H9 (cell line): ENCODE results near the gene RHBDL1. TPM values are rescaled to one million over a fixed set of nuclear protein-coding genes. Genes with fewer than 3 reads are reported as not detected.

Experiments
- DNase-seq: peaks from one replicate; pipeline ENCODE4 v3.0.0-alpha.2; 2017
- H2AFZ ChIP-seq: one replicate; pipeline ENCODE4 v1.6.1; 2013; ENCODE audit warnings: mild to moderate bottlenecking, low read length, control low read depth, moderate library complexity
- H2AK5ac ChIP-seq: 2 replicates; pipeline ENCODE4 v1.6.1; 2013; ENCODE audit warnings: low read length, control low read depth, mixed read lengths; ENCODE audit not compliant: insufficient read length
- H2BK120ac ChIP-seq: one replicate; pipeline ENCODE4 v1.6.1; 2013; ENCODE audit warnings: low read depth, mild to moderate bottlenecking, low read length, control low read depth, inconsistent platforms; ENCODE audit not compliant: poor library complexity, severe bottlenecking
- H2BK12ac ChIP-seq: 2 replicates; pipeline ENCODE4 v1.6.1; 2013; ENCODE audit warnings: low read length, control low read depth, mixed read lengths, low read depth; ENCODE audit not compliant: insufficient read length
- H2BK15ac ChIP-seq: 2 replicates; pipeline ENCODE4 v1.6.1; 2013; ENCODE audit warnings: low read depth, low read length, control low read depth
- H2BK20ac ChIP-seq: one replicate; pipeline ENCODE4 v1.6.1; 2013; ENCODE audit warnings: low read depth, mild to moderate bottlenecking, low read length, control low read depth, inconsistent platforms; ENCODE audit not compliant: poor library complexity, severe bottlenecking
- H2BK5ac ChIP-seq: 2 replicates; pipeline ENCODE4 v1.6.1; 2013; ENCODE audit warnings: low read length, control low read depth, mixed read lengths; ENCODE audit not compliant: insufficient read length
- H3K14ac ChIP-seq: 2 replicates; pipeline ENCODE4 v1.6.1; 2013; ENCODE audit warnings: low read length, control low read depth; ENCODE audit not compliant: insufficient read depth
- H3K18ac ChIP-seq: 2 replicates; pipeline ENCODE4 v1.6.1; 2013; ENCODE audit warnings: low read depth, mild to moderate bottlenecking, mixed read lengths, low read length, control low read depth; ENCODE audit not compliant: insufficient read length
- H3K23ac ChIP-seq: 2 replicates; pipeline ENCODE4 v1.6.1; 2013; ENCODE audit warnings: low read length, control low read depth, mixed read lengths, low read depth; ENCODE audit not compliant: insufficient read length
- H3K23me2 ChIP-seq: 2 replicates; pipeline ENCODE4 v1.6.1; 2013; ENCODE audit warnings: low read depth, mild to moderate bottlenecking, mixed read lengths, low read length, control low read depth; ENCODE audit not compliant: insufficient read length, poor library complexity, severe bottlenecking
- H3K27ac ChIP-seq: 2 replicates; pipeline ENCODE4 v1.5.1; 2013; ENCODE audit warnings: low read length, control low read depth, mixed read lengths, low read depth; ENCODE audit not compliant: insufficient read length
- H3K27me3 ChIP-seq: 2 replicates; pipeline ENCODE4 v1.6.1; 2013; ENCODE audit warnings: low read length, control low read depth, inconsistent platforms; ENCODE audit not compliant: insufficient read depth
- H3K4ac ChIP-seq: 2 replicates; pipeline ENCODE4 v1.6.1; 2013; ENCODE audit warnings: low read depth, mild to moderate bottlenecking, control low read depth, inconsistent platforms, low read length, moderate library complexity
- H3K4me1 ChIP-seq: 2 replicates; pipeline ENCODE4 v1.6.1; 2013; ENCODE audit warnings: low read length, control low read depth, inconsistent platforms; ENCODE audit not compliant: insufficient read depth
- H3K4me2 ChIP-seq: 2 replicates; pipeline ENCODE4 v1.6.1; 2013; ENCODE audit warnings: low read length, control low read depth, mixed read lengths; ENCODE audit not compliant: insufficient read length, insufficient read depth
- H3K56ac ChIP-seq: 2 replicates; pipeline ENCODE4 v1.6.1; 2013; ENCODE audit warnings: low read depth, mild to moderate bottlenecking, mixed read lengths, low read length, control low read depth; ENCODE audit not compliant: insufficient read length
- H3K79me1 ChIP-seq: 2 replicates; pipeline ENCODE4 v1.6.1; 2013; ENCODE audit warnings: low read depth, mild to moderate bottlenecking, moderate library complexity, low read length, control low read depth, inconsistent platforms; ENCODE audit not compliant: insufficient read depth, poor library complexity, severe bottlenecking
- H3K79me2 ChIP-seq: 2 replicates; pipeline ENCODE4 v1.6.1; 2013; ENCODE audit warnings: low read length, control low read depth, inconsistent platforms; ENCODE audit not compliant: insufficient read depth
- H3K9ac ChIP-seq: 2 replicates; pipeline ENCODE4 v1.6.1; 2013; ENCODE audit warnings: low read length, control low read depth, mixed read lengths; ENCODE audit not compliant: insufficient read length; ENCODE audit errors: extremely low read depth
- H3K9me3 ChIP-seq: one replicate; pipeline ENCODE4 v1.6.1; 2013; ENCODE audit warnings: low read depth, low read length, inconsistent platforms; ENCODE audit not compliant: control insufficient read depth
- H3T11ph ChIP-seq: one replicate; pipeline ENCODE4 v1.6.1; 2013; ENCODE audit warnings: mild to moderate bottlenecking, low read length, control low read depth, inconsistent platforms
- H4K20me1 ChIP-seq: one replicate; pipeline ENCODE4 v1.6.1; 2013; ENCODE audit not compliant: control insufficient read depth, insufficient read length, insufficient read depth
- H4K5ac ChIP-seq: 2 replicates; pipeline ENCODE4 v1.6.1; 2013; ENCODE audit warnings: low read depth, mild to moderate bottlenecking, mixed read lengths, low read length, control low read depth; ENCODE audit not compliant: insufficient read length
- H4K8ac ChIP-seq: replicated peaks from 2 replicates; pipeline ENCODE4 v1.6.1; 2013; ENCODE audit warnings: low read length, control low read depth, mixed read lengths, low read depth; ENCODE audit not compliant: insufficient read length
- H4K91ac ChIP-seq: 2 replicates; pipeline ENCODE4 v1.6.1; 2013; ENCODE audit warnings: low read depth, mild to moderate bottlenecking, moderate library complexity, mixed read lengths, low read length, control low read depth; ENCODE audit not compliant: insufficient read length
- H3K27ac Mint-ChIP-seq, 3 experiments: 2 replicates in 2 of 3; 3 replicates in 1 of 3; pipeline ENCODE4 v1.8.0; 2020 to 2021; ENCODE audit warnings: mixed read lengths in 3 of 3, mild to moderate bottlenecking in 1 of 3, moderate library complexity in 1 of 3
- H3K27me3 Mint-ChIP-seq: 2 replicates; pipeline ENCODE4 v1.8.0; 2021; ENCODE audit warnings: low read depth, mild to moderate bottlenecking, moderate library complexity, mixed read lengths
- H3K36me3 Mint-ChIP-seq, 3 experiments: 2 replicates in 2 of 3; 3 replicates in 1 of 3; pipeline ENCODE4 v1.8.0; 2020 to 2021; ENCODE audit warnings: low read depth in 3 of 3, mixed read lengths in 3 of 3; ENCODE audit not compliant: insufficient read depth in 1 of 3
- H3K4me1 Mint-ChIP-seq, 2 experiments: 2 replicates each; pipeline ENCODE4 v1.8.0; 2020; ENCODE audit warnings: mixed read lengths in 2 of 2
- H3K4me3 Mint-ChIP-seq, 2 experiments: 2 replicates in 1 of 2; 3 replicates in 1 of 2; pipeline ENCODE4 v1.8.0; 2020 to 2021; ENCODE audit warnings: mild to moderate bottlenecking in 2 of 2, mixed read lengths in 2 of 2, moderate library complexity in 1 of 2
- H3K9me3 Mint-ChIP-seq, 2 experiments: 2 replicates in 1 of 2; 3 replicates in 1 of 2; pipeline ENCODE4 v1.8.0; 2020; ENCODE audit warnings: mild to moderate bottlenecking in 2 of 2, mixed read lengths in 2 of 2, moderate library complexity in 1 of 2
- CTCF ChIP-seq: fragments of 200-600 bp; sonication (generic); conservative IDR thresholded peaks from 3 replicates; pipeline ENCODE4 v1.8.0; 2021; ENCODE audit warnings: antibody characterized with exemption, mild to moderate bottlenecking
- WGBS: extraction: QIAGEN DNeasy Blood & Tissue Kit; methylation state at CpG from one replicate; pipeline ENCODE4 v1.1.7; 2013; ENCODE audit warnings: missing lambda C conversion rate, low lambda C conversion rate, mixed read lengths; ENCODE audit not compliant: insufficient read length; ENCODE audit errors: extremely low coverage; 5-methylcytosine and 5-hydroxymethylcytosine counted together
- total RNA-seq: library from RNA; stranded (reverse); gene quantifications from 2 replicates; pipeline ENCODE4 v1.2.1, GENCODE V29; 2021

RHBDL1 gene
- total RNA-seq, 1 experiment from 2014 or later, result 7.6 TPM

- Histone ChIP-seq H2AK5ac (no peak overlapping the region), H4K91ac (no peak overlapping the region), H3K4me1 (no peaks in the 10 kb centered on the region), H4K5ac (no peak overlapping the region), H3K27ac (no peak overlapping the region), H3K9me3 (no peaks in the 10 kb centered on the region), H3T11ph (no peak overlapping the region), H4K8ac (no peak overlapping the region), H3K27me3 (no peaks in the 10 kb centered on the region), H3K79me2 (no peaks in the 10 kb centered on the region), H3K9ac (peak overlapping the region; percentile 23), H3K14ac (no peak overlapping the region; the same call in 1 of the 2 replicates), H3K23me2 (peaks cover 9% of the 10 kb centered on the region), H3K79me1 (no peaks in the 10 kb centered on the region), H2BK120ac (no peak overlapping the region), H3K4ac (no peak overlapping the region), H3K23ac (no peak overlapping the region), H3K4me2 (peak overlapping the region; percentile 43), H2BK20ac (no peak overlapping the region), H3K56ac (no peak overlapping the region), H3K18ac (no peak overlapping the region), H2BK15ac (no peak overlapping the region), H2BK5ac (no peak overlapping the region), H4K20me1 (no peaks in the 10 kb centered on the region), H2AFZ (no peak overlapping the region), H2BK12ac (no peak overlapping the region)
- Mint-ChIP-seq H3K27ac (peak overlapping the region in 1 of 3 experiments; percentile 83; a peak in 1 of 7 replicates), H3K4me1 (peaks cover 2 to 12% of the 10 kb centered on the region in 2 experiments; a peak in 3 of 4 replicates), H3K36me3 (peaks cover 2 to 15% (median 4%) of the 10 kb centered on the region in 3 experiments; a peak in 4 of 7 replicates), H3K9me3 (no peaks in the 10 kb centered on the region), H3K4me3 (peak overlapping the region; percentile 74 to 84), H3K27me3 (no peaks in the 10 kb centered on the region; the same call in 1 of the 2 replicates)
- TF ChIP-seq CTCF, result peak; percentile 75
- WGBS, result no CpG with 5 or more reads among the region's 24 CpGs
- peak; percentile 71 for DNase-seq
These were observed 27.2 kb upstream of the RHBDL1 start for GRCh38 chr16:648071-648780.
